GM18858 (cell line): ENCODE data around the gene KCNF1.

Source experiments
- ATAC-seq: cut with Tn5 transposase; IDR thresholded peaks from one replicate; pipeline ENCODE4 v1.9.1; 2021; ENCODE audit not compliant: unreplicated experiment

Gene KCNF1

DNA sequence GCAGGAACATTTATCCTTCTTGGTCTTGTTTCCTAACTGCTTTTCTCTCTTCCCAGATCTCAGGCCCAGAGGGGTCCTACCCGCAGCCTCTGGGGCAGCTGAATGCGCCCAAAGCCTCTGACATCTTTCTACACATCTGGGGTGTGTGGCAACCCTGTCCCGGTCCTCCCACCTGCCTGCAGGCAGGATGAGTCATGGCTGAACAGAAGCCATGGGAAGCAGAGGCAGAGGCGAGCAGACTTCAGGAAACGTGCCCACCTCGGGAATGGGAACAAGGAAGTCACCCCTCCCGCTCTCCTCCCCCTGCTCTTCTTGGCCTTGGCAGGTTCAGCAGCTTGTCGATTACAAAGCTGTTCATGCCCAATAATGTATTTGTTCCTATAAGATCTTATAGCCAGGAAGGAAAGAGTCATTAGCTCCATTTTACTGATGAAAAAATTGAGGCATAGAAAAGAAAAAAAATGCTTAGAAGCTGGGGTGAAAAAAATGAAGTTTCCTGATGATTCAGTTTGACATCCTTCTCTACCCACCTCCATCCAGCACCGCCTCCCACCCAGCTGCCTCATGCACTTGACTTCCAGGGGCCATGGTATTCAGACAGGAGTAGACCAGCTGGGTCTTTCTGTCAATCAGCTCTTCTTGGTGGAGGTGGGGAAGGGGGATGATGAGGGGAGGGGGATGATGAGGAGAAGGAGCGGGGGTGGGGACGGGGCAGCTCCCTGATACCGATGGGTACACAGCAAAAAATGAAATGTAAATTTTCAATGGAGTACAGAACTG lies 10.4 kb upstream of the KCNF1 start:
- ATAC-seq, result no peak

DNA sequence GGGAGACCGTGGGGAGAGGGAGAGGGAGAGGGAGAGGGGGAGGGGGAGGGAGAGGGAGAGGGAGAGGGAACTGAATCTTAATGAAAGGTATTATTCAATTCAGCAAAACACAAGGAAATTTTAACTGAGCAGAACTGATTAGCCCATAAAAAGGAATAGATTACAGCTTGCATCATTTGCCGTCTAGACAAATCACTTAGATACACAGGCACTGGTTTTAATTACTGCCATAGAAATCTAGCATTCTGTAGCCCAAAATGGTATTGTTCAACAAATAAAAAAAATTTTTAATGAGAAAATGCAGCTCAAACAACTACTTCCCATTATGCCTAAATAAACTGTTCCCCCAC lies 7.9 kb upstream of the KCNF1 start:
- ATAC-seq, result no peak

DNA sequence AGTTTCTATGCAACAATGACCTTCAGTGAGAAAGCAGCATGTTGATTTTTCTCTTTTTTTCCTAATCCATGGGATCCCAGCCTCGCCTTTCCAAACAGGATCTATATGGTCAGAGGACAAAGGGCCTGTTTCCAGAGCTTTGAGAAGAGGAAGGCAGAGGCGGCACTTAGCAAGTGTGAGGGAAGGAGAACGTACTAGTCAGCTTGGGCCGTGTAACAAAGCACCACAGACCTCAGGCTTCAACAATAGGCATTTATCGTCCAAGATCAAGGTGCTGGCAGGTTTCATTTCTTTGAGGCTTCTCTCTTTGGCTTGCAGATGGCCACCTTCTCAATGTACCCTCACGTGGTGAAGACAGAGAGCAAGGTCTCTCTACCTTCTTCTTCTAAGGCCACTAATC lies 7.3 kb upstream of the KCNF1 start:
- ATAC-seq, result no peak

DNA sequence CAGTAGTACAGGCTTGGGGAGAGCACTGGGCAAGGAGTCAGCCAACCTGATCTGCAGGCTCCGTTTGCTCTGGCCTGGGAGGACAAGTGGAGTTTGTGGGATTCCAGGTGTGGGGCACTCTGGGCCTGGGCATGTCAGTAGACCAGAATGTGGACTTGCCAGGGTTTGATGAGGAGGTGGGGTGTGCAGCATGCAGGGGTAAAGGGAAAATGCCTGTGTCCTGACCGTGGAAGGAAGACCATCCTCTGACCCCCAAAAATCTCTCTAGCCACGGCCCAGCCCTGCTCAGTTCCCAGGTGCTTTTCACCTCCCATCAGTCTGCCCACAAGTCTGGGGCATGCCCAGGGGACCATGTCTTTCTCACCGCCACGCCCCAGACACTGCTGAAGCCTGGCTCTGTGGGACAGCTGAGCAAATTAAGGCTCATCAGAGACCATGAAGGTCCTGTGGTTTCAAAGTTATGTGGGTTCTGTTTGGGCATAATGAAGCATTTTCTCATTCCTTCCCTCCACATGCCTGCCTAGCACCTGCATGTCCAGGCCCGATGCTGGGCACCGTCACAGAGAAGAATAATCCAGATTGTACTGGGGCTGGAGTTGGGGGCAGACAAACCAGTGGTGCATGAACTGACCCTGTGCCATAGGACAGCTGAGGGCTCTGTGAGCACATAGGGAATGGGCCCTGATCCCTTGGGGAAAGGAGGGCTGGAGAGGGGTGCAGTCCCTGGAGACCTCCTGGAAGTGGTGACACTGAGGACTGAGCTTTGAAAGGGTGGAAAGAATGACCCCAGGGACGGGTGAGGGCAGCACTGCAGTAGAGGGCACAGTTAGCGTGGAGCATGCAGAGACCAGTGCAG lies 6.5 kb upstream of the KCNF1 start:
- no peak for ATAC-seq

DNA sequence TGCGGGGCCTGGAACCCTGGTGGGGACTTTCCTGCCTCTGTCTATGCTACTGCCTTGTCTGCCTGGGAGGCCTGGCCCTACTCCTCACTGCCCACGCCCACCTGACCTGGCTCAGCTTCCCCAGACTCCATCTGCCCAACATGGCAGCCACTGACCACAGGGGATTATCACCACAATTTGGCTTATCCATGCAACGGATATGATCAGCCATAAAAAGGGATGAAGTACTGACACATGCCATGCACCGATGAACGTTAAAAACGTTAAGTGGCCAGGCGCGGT lies 5.9 kb upstream of the KCNF1 start:
- ATAC-seq, result no peak

DNA sequence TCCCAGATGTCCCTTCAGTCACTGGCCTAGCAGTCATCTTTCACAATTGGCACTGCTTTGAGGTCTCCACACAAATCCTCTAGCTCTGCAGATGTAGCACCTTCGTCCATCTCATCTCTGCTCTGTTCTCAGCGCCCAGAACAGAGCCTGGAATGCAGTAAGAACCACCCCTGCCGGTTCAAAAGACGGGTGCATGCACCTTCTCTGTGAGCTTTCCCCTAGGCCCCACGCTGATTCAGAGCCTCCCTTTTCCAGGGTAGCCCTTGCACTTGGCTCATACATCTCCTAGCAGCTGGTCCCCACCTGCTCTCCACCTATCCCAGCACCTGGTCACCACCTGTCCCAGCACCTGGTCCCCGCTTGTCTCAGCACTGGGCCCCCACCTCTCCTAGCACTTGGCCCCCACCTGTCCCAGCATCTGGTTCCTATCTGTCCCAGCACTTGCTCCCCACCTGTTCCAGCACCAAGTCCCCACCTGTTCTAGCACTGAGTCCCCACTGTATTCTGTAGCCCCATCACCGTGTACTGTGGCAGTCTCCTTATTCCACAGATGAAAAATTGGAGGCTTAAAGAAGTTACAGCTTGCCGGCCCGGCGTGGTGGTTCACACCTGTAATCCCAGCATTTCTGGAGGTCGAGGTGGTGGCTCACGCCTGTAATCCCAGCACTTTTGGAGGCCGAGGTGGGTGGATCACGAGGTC lies 4.7 kb upstream of the KCNF1 start:
- ATAC-seq, result no peak

DNA sequence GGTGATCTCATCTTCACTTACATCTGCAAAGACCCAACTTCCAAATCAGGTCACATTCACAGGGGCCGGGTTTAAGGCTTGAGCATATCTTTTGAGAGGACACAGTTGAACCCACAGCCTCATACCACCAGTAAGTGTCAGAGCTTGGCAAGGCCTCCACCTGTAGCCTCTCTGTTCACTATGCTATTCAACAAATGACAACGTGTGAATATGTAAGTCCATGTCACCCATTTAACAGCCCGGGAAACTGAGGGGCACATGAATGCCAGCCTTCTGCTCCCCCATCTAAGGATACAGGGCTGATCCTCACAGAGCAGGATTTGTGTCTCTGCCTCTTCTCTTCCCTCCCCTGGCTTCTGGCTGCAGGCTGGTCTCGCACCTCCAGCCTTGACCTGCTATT lies 3.5 kb upstream of the KCNF1 start:
- ATAC-seq, result no peak

DNA sequence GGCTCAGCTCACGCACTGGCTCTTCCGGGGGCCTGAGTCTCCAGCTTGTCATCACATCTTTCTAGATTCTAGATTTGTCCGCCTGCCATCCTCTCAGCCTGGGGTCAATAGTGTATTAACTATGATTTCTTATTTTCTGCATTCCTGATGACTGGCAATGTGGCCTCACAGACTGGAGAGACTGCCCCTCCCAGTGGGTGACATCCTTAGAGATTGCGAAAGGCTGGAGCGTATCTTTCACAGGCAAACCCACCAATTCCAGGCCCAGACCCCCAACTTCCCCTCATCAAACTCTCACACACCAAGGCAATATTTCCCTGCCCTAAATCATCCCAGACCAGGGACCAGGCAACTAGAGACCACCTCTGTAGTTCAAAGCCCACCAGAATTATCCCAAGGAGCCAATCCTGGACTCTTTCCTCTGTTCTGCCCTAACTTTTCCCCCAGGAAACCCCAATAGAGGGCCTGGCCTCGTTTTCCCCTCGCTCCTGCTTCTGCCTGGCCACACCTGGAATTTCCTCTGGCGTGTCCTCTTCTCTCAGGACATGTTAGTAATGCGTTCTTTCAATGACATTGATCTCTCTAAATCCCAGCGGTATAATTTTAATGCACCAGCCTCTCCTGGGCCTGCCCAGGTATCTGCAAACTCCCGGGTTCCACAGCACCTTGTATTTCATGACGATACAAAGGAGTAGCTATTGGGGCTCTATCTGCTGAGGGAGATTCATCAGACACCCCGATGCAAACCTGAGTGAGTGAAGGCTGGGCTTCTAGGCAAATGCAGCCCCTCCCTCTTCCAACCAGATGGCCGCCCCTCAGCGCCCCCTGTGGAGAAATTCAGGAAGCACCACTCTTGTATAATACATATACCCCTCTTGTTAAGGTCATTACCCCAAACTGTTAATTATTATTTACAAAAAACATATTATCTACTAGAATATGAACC lies 2.4 kb upstream of the KCNF1 start:
- no peak for ATAC-seq

DNA sequence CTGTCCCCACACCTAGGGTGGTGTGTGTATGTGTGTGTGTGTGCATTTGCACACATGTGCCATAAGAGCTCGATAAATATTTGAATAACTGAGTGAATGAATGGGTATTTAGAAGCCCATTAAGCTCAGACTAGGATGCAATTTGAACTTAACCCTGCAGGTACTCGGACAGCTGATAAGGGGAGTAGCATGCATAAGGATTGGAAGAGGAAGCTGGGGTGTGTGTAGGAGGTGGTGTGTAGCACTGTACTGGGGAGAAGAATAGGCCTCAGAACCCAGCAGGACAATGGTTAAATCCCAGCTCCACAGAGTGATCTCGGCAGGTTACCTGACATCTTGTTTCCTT lies 1.8 kb upstream of the KCNF1 start:
- no peak for ATAC-seq

DNA sequence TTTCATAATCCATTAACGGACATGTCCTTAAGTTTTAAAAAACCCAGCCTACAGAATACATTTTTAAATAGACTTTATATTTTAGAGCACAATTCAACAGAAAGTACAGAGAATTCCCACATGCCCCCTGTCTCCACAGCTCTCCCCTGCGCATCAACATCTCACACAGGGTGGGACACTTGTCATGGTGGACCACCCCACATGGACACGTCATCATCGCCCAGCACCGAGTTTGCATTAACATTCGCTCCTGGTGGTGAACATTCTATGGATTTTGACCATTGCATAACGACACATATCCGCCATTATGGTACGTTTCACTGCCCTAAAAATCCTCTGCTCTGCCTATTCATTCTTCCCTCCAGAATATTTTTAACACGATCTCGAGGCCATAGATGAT lies 1.1 kb upstream of the KCNF1 start:
- no peak for ATAC-seq

DNA sequence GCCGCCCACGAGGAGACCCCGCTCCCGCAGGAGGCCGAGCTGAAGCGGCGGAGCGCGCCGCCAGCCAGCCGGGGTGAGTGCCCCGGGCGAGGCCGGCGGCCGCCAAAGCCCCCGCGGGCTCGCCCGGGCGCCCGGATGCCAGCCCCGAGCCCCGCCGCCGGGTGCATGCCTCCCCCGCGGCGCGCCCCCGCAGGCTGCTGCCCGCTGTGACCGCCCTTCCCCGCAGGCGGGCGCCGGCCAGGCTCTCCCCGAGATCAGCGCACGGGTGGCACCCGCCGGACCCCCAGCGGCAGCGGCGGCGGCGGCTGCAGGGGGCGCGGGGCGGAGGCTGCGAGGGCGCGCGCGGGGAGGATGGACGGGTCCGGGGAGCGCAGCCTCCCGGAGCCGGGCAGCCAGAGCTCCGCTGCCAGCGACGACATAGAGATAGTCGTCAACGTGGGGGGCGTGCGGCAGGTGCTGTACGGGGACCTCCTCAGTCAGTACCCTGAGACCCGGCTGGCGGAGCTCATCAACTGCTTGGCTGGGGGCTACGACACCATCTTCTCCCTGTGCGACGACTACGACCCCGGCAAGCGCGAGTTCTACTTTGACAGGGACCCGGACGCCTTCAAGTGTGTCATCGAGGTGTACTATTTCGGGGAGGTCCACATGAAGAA lies 470 bp downstream of the KCNF1 start:
- no peak for ATAC-seq

DNA sequence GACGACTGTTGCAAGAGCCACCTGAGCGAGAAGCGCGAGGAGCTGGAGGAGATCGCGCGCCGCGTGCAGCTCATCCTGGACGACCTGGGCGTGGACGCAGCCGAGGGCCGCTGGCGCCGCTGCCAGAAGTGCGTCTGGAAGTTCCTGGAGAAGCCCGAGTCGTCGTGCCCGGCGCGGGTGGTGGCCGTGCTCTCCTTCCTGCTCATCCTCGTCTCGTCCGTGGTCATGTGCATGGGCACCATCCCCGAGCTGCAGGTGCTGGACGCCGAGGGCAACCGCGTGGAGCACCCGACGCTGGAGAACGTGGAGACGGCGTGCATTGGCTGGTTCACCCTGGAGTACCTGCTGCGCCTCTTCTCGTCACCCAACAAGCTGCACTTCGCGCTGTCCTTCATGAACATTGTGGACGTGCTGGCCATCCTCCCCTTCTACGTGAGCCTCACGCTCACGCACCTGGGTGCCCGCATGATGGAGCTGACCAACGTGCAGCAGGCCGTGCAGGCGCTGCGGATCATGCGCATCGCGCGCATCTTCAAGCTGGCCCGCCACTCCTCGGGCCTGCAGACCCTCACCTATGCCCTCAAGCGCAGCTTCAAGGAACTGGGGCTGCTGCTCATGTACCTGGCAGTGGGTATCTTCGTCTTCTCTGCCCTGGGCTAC lies 1.2 kb downstream of the KCNF1 start:
- ATAC-seq, result no peak

DNA sequence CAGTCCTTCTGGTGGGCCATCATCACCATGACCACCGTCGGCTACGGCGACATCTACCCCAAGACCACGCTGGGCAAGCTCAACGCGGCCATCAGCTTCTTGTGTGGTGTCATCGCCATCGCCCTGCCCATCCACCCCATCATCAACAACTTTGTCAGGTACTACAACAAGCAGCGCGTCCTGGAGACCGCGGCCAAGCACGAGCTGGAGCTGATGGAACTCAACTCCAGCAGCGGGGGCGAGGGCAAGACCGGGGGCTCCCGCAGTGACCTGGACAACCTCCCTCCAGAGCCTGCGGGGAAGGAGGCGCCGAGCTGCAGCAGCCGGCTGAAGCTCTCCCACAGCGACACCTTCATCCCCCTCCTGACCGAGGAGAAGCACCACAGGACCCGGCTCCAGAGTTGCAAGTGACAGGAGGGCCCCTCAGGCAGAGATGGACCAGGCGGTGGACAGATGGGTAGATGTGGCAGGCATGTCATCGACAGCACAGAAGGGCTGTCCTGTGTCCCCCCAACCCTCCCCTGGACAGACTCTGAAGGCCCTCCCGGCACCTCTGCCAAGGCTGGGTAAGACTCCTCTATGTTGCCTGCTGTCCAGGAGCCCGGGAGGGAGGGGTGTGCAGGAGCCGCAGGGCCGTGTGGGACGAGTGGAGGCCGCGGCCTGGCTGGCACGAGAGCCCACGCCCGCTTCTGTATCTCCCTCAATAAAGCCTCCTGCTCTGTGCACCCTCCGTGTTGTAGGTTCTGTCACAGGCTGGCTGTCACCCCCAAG lies 2.0 kb downstream of the KCNF1 start:
- ATAC-seq, result no peak

DNA sequence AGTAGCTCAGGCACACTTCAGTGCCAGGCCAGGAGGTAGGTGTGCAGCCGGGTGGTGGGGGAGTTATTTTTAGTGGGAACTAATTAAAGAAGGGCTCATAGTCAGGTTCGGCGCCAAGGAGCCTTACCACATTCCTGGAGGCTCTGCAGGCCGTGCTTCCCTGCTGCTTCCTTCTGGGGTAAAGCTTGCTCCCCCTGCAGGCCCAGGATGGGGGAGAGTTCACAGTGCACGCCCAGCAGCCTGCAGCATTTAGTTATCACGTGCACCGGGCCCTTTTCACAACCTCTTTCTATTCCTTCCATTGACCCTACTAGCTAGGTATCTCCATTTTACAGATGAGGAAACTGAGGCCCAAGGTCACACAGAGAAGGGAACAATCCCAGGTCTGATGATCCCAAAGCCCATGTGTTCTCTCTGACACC lies 2.5 kb downstream of the KCNF1 start:
- no peak for ATAC-seq

DNA sequence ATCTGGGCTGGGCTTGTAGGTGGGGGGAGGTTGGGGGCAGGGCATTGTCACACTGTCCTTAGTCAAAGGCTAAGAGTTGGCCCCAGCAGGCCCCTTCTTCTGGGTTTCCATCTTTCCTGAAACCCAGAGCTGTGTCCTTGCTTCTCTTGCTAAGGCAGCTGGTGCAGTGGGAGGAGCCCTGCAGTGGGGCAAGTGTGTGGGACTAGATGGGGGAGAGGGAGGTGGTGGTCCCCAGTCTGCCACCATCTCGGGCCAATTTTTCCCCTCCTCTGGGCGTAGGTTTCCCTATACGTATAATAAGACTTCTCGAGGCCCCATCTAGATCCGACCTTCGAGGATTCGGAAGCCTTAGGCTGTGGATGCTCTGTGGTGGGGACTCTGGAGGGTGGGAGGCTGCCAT lies 3.5 kb downstream of the KCNF1 start:
- ATAC-seq, result no peak

DNA sequence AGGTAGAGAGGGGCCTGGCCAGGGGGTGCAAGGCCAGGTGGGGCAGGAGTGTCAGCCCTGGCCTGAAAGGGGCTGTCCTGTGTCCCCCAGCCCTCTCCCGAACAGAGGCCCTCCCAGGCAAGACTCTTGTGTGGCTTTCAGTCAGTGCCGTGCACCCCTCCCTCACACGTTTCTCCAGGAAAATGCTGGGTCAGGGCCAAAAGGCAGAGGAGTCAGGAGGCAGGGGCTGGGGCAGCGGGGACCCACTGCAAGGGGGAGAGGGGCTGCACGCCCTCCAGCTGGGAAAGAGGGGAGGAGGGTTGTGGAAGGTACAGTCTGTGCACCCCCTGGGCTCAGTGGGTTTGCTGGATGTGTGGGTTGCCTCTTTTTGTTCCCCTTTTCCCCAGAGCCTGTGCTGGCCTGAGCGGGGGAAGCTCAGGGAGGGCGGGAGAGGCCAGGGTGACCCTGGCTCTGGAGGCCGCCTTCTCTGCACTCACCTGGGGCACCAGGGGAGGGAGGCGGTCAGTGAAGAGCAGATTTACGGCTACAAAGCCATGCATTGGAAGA lies 4.1 kb downstream of the KCNF1 start:
- ATAC-seq, result no peak

DNA sequence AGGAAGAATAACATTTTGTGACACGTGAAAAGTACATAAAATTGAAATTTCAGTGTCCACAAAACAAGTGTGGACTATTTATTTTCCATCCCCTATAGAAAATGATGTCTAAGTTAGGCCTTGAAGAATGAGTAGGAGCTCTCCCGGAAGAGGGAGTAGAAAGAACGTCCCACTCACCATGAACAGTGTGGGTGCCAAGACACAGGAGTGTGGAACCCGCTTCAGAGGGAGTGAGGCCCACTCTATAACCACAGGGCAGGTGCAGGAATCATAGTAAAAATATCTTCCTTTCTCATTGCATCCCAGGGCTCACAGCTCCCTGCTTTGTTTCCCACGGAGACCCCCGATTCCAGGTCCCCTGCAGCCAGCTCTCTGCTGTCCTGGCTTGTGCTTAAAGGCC lies 5.2 kb downstream of the KCNF1 start:
- no peak for ATAC-seq

DNA sequence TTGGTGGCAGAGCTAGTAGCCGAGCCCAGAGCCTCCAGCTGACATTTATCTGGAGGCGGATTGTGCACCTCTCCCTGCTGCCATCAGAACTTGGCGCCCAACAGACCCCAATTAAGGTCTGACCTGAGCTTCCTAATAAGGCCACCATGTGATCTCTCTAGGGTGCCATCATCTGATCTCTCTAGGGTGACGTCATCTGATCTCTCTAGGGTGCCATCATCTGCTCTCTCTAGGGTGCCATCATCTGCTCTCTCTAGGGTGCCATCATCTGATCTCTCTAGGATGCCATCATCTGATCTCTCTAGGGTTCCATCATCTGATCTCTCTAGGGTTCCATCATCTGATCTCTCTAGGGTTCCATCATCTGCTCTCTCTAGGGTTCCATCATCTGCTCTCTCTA lies 6.2 kb downstream of the KCNF1 start:
- no peak for ATAC-seq
